KMS-11 (cell line): Measurements from ENCODE around the gene NLK.
A peak's percentile ranks its signal among the peaks of the same experiment; 100 is the strongest.

Experiments
- H2AFZ ChIP-seq: fragments of 200-600 bp; sonication (generic); 2 replicates; pipeline ENCODE4 v1.6.1; 2016; ENCODE audit warnings: antibody characterized with exemption, mixed run types, low read depth
- H3K27ac ChIP-seq: fragments of 200-600 bp; sonication (generic); 2 replicates; pipeline ENCODE4 v1.6.1; 2016; ENCODE audit warnings: mild to moderate bottlenecking, mixed run types
- H3K27me3 ChIP-seq: fragments of 200-600 bp; sonication (generic); 2 replicates; pipeline ENCODE4 v1.6.1; 2017; ENCODE audit warnings: mild to moderate bottlenecking, low read depth, mixed run types, moderate library complexity; ENCODE audit not compliant: insufficient read depth
- H3K36me3 ChIP-seq: fragments of 200-600 bp; sonication (generic); 2 replicates; pipeline ENCODE4 v1.6.1; 2017; ENCODE audit warnings: mild to moderate bottlenecking, mixed run types; ENCODE audit not compliant: insufficient read depth
- H3K4me1 ChIP-seq: fragments of 200-600 bp; sonication (generic); 2 replicates; pipeline ENCODE4 v1.6.1; 2016; ENCODE audit warnings: mild to moderate bottlenecking, low read depth, mixed run types; ENCODE audit not compliant: poor library complexity, severe bottlenecking
- H3K4me2 ChIP-seq: fragments of 200-600 bp; sonication (generic); 2 replicates; pipeline ENCODE4 v1.7.0; 2016; ENCODE audit warnings: mild to moderate bottlenecking, mixed run types
- H3K4me3 ChIP-seq: fragments of 200-600 bp; sonication (generic); IDR thresholded peaks from 2 replicates; pipeline ENCODE4 v1.6.1; 2017; ENCODE audit warnings: low read depth, low read length, mixed read lengths; ENCODE audit not compliant: insufficient read depth
- H3K79me2 ChIP-seq: fragments of 200-600 bp; sonication (generic); 2 replicates; pipeline ENCODE4 v1.6.1; 2016; ENCODE audit warnings: low read depth, mixed run types; ENCODE audit not compliant: insufficient read depth
- H3K9ac ChIP-seq: fragments of 200-600 bp; sonication (generic); 2 replicates; pipeline ENCODE4 v1.6.1; 2016; ENCODE audit warnings: mild to moderate bottlenecking, mixed run types
- H4K20me1 ChIP-seq: fragments of 200-600 bp; sonication (generic); 2 replicates; pipeline ENCODE4 v1.6.1; 2016; ENCODE audit warnings: mild to moderate bottlenecking, mixed run types; ENCODE audit not compliant: insufficient read depth
- TF ChIP-seq, protein P1 (sequence below): fragments of 200-600 bp; sonication (generic); conservative IDR thresholded peaks from 2 replicates; pipeline ENCODE4 v1.6.1; 2017; ENCODE audit warnings: low read depth, mild to moderate bottlenecking, antibody characterized with exemption, low read length, moderate library complexity, mixed read lengths

Gene NLK

GRCh38 chr17:28087743-28088142, 45.3 kb downstream of the NLK start:
- Histone ChIP-seq H3K4me3 (no peak overlapping the region), H3K36me3 (no peaks in the 10 kb centered on the region), H3K9ac (no peak overlapping the region), H2AFZ (no peak overlapping the region), H3K4me1 (peaks cover 9% of the 10 kb centered on the region), H3K27me3 (no peaks in the 10 kb centered on the region; the same call in 1 of the 2 replicates), H4K20me1 (no peaks in the 10 kb centered on the region), H3K27ac (no peak overlapping the region), H3K79me2 (no peaks in the 10 kb centered on the region; the same call in 1 of the 2 replicates), H3K4me2 (no peak overlapping the region)
- TF ChIP-seq, protein P1, sequence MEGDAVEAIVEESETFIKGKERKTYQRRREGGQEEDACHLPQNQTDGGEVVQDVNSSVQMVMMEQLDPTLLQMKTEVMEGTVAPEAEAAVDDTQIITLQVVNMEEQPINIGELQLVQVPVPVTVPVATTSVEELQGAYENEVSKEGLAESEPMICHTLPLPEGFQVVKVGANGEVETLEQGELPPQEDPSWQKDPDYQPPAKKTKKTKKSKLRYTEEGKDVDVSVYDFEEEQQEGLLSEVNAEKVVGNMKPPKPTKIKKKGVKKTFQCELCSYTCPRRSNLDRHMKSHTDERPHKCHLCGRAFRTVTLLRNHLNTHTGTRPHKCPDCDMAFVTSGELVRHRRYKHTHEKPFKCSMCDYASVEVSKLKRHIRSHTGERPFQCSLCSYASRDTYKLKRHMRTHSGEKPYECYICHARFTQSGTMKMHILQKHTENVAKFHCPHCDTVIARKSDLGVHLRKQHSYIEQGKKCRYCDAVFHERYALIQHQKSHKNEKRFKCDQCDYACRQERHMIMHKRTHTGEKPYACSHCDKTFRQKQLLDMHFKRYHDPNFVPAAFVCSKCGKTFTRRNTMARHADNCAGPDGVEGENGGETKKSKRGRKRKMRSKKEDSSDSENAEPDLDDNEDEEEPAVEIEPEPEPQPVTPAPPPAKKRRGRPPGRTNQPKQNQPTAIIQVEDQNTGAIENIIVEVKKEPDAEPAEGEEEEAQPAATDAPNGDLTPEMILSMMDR, result no peak

DNA sequence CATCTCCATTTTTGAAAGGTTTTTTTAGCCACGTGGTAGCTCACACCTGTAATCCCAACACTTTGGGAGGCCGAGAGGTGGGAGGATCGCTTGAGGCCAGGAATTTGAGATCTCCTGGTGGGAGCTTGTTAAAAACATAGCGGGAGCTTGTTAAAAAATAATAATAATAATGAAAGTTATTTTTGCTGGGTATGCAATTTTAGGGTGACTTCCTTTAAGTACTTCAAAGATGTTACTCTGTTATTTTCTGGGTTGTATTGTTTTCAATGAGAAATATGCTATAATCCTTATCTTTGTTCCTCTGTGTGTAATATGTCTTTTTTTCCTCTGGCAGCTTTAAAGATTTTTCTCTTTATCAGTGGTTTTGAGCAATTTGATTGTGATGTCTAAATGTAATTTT, 48.1 kb downstream of the NLK start:
- Histone ChIP-seq H3K9ac (no peak overlapping the region), H3K4me1 (peaks cover 9% of the 10 kb centered on the region)
- TF ChIP-seq, protein P1, result no peak

DNA sequence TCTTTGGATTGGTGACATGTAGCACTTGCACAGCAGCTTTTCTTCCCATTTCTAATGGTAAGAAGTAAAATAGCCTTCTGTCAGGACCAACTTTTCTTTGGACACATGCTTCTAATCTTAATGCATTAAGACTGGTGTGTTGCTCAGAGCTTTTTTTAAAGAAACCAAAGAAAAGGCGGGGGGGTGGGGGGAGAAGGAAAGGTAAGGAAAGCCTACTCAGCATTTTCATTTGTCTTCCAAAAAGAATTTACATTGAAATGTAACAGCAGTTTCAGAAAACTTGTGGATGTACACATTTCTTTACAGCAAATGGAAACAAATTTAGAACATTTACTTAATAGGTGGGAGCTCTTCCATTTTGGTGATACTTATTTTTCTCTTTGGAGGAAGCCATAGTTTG, 49.6 kb downstream of the NLK start:
- Histone ChIP-seq H3K36me3 (no peaks in the 10 kb centered on the region), H3K27me3 (no peaks in the 10 kb centered on the region), H3K79me2 (no peaks in the 10 kb centered on the region; the same call in 1 of the 2 replicates), H3K4me2 (0 out of 2 replicates have a peak overlapping the region, but pooled peaks have one; percentile 6), H4K20me1 (no peaks in the 10 kb centered on the region), H3K27ac (no peak overlapping the region), H2AFZ (no peak overlapping the region), H3K4me3 (no peak overlapping the region), H3K4me1 (peaks cover 9% of the 10 kb centered on the region), H3K9ac (no peak overlapping the region)
- TF ChIP-seq, protein P1, result no peak

More for the DNA sequence above, 48.1 kb downstream of the NLK start:
- Histone ChIP-seq H2AFZ (no peak overlapping the region), H3K27ac (no peak overlapping the region), H3K4me3 (no peak overlapping the region), H3K4me2 (no peak overlapping the region), H3K27me3 (no peaks in the 10 kb centered on the region; the same call in 1 of the 2 replicates), H3K79me2 (no peaks in the 10 kb centered on the region; the same call in 1 of the 2 replicates), H3K36me3 (no peaks in the 10 kb centered on the region), H4K20me1 (no peaks in the 10 kb centered on the region)

GRCh38 chr17:28093999-28094716, 51.7 kb downstream of the NLK start:
- Histone ChIP-seq H3K79me2 (no peaks in the 10 kb centered on the region; the same call in 1 of the 2 replicates), H3K27me3 (no peaks in the 10 kb centered on the region), H3K36me3 (no peaks in the 10 kb centered on the region), H3K9ac (no peak overlapping the region), H4K20me1 (no peaks in the 10 kb centered on the region), H3K27ac (no peak overlapping the region), H3K4me2 (no peak overlapping the region), H2AFZ (no peak overlapping the region), H3K4me3 (no peak overlapping the region), H3K4me1 (peaks cover 9% of the 10 kb centered on the region)
- TF ChIP-seq, protein P1, result no peak
